H9 (cell line): ENCODE data around the gene DCDC1. TPM values are rescaled to one million over a fixed set of nuclear protein-coding genes. Genes with fewer than 3 reads are reported as not detected.
A peak's percentile ranks its signal among the peaks of the same experiment; 100 is the strongest.

ENCODE experiments used
- DNase-seq: peaks from one replicate; pipeline ENCODE4 v3.0.0-alpha.2; 2017
- H2AFZ ChIP-seq: one replicate; pipeline ENCODE4 v1.6.1; 2013; ENCODE audit warnings: mild to moderate bottlenecking, low read length, control low read depth, moderate library complexity
- H2AK5ac ChIP-seq: 2 replicates; pipeline ENCODE4 v1.6.1; 2013; ENCODE audit warnings: low read length, control low read depth, mixed read lengths; ENCODE audit not compliant: insufficient read length
- H2BK120ac ChIP-seq: one replicate; pipeline ENCODE4 v1.6.1; 2013; ENCODE audit warnings: low read depth, mild to moderate bottlenecking, low read length, control low read depth, inconsistent platforms; ENCODE audit not compliant: poor library complexity, severe bottlenecking
- H2BK12ac ChIP-seq: 2 replicates; pipeline ENCODE4 v1.6.1; 2013; ENCODE audit warnings: low read length, control low read depth, mixed read lengths, low read depth; ENCODE audit not compliant: insufficient read length
- H2BK15ac ChIP-seq: 2 replicates; pipeline ENCODE4 v1.6.1; 2013; ENCODE audit warnings: low read depth, low read length, control low read depth
- H2BK20ac ChIP-seq: one replicate; pipeline ENCODE4 v1.6.1; 2013; ENCODE audit warnings: low read depth, mild to moderate bottlenecking, low read length, control low read depth, inconsistent platforms; ENCODE audit not compliant: poor library complexity, severe bottlenecking
- H2BK5ac ChIP-seq: 2 replicates; pipeline ENCODE4 v1.6.1; 2013; ENCODE audit warnings: low read length, control low read depth, mixed read lengths; ENCODE audit not compliant: insufficient read length
- H3K14ac ChIP-seq: 2 replicates; pipeline ENCODE4 v1.6.1; 2013; ENCODE audit warnings: low read length, control low read depth; ENCODE audit not compliant: insufficient read depth
- H3K18ac ChIP-seq: 2 replicates; pipeline ENCODE4 v1.6.1; 2013; ENCODE audit warnings: low read depth, mild to moderate bottlenecking, mixed read lengths, low read length, control low read depth; ENCODE audit not compliant: insufficient read length
- H3K23ac ChIP-seq: 2 replicates; pipeline ENCODE4 v1.6.1; 2013; ENCODE audit warnings: low read length, control low read depth, mixed read lengths, low read depth; ENCODE audit not compliant: insufficient read length
- H3K23me2 ChIP-seq: 2 replicates; pipeline ENCODE4 v1.6.1; 2013; ENCODE audit warnings: low read depth, mild to moderate bottlenecking, mixed read lengths, low read length, control low read depth; ENCODE audit not compliant: insufficient read length, poor library complexity, severe bottlenecking
- H3K27ac ChIP-seq: 2 replicates; pipeline ENCODE4 v1.5.1; 2013; ENCODE audit warnings: low read length, control low read depth, mixed read lengths, low read depth; ENCODE audit not compliant: insufficient read length
- H3K27me3 ChIP-seq: 2 replicates; pipeline ENCODE4 v1.6.1; 2013; ENCODE audit warnings: low read length, control low read depth, inconsistent platforms; ENCODE audit not compliant: insufficient read depth
- H3K4ac ChIP-seq: 2 replicates; pipeline ENCODE4 v1.6.1; 2013; ENCODE audit warnings: low read depth, mild to moderate bottlenecking, control low read depth, inconsistent platforms, low read length, moderate library complexity
- H3K4me1 ChIP-seq: 2 replicates; pipeline ENCODE4 v1.6.1; 2013; ENCODE audit warnings: low read length, control low read depth, inconsistent platforms; ENCODE audit not compliant: insufficient read depth
- H3K4me2 ChIP-seq: 2 replicates; pipeline ENCODE4 v1.6.1; 2013; ENCODE audit warnings: low read length, control low read depth, mixed read lengths; ENCODE audit not compliant: insufficient read length, insufficient read depth
- H3K56ac ChIP-seq: 2 replicates; pipeline ENCODE4 v1.6.1; 2013; ENCODE audit warnings: low read depth, mild to moderate bottlenecking, mixed read lengths, low read length, control low read depth; ENCODE audit not compliant: insufficient read length
- H3K79me1 ChIP-seq: 2 replicates; pipeline ENCODE4 v1.6.1; 2013; ENCODE audit warnings: low read depth, mild to moderate bottlenecking, moderate library complexity, low read length, control low read depth, inconsistent platforms; ENCODE audit not compliant: insufficient read depth, poor library complexity, severe bottlenecking
- H3K79me2 ChIP-seq: 2 replicates; pipeline ENCODE4 v1.6.1; 2013; ENCODE audit warnings: low read length, control low read depth, inconsistent platforms; ENCODE audit not compliant: insufficient read depth
- H3K9ac ChIP-seq: 2 replicates; pipeline ENCODE4 v1.6.1; 2013; ENCODE audit warnings: low read length, control low read depth, mixed read lengths; ENCODE audit not compliant: insufficient read length; ENCODE audit errors: extremely low read depth
- H3K9me3 ChIP-seq: one replicate; pipeline ENCODE4 v1.6.1; 2013; ENCODE audit warnings: low read depth, low read length, inconsistent platforms; ENCODE audit not compliant: control insufficient read depth
- H3T11ph ChIP-seq: one replicate; pipeline ENCODE4 v1.6.1; 2013; ENCODE audit warnings: mild to moderate bottlenecking, low read length, control low read depth, inconsistent platforms
- H4K20me1 ChIP-seq: one replicate; pipeline ENCODE4 v1.6.1; 2013; ENCODE audit not compliant: control insufficient read depth, insufficient read length, insufficient read depth
- H4K5ac ChIP-seq: 2 replicates; pipeline ENCODE4 v1.6.1; 2013; ENCODE audit warnings: low read depth, mild to moderate bottlenecking, mixed read lengths, low read length, control low read depth; ENCODE audit not compliant: insufficient read length
- H4K8ac ChIP-seq: replicated peaks from 2 replicates; pipeline ENCODE4 v1.6.1; 2013; ENCODE audit warnings: low read length, control low read depth, mixed read lengths, low read depth; ENCODE audit not compliant: insufficient read length
- H4K91ac ChIP-seq: 2 replicates; pipeline ENCODE4 v1.6.1; 2013; ENCODE audit warnings: low read depth, mild to moderate bottlenecking, moderate library complexity, mixed read lengths, low read length, control low read depth; ENCODE audit not compliant: insufficient read length
- H3K27ac Mint-ChIP-seq, 3 experiments: 2 replicates in 2 of 3; 3 replicates in 1 of 3; pipeline ENCODE4 v1.8.0; 2020 to 2021; ENCODE audit warnings: mixed read lengths in 3 of 3, mild to moderate bottlenecking in 1 of 3, moderate library complexity in 1 of 3
- H3K27me3 Mint-ChIP-seq: 2 replicates; pipeline ENCODE4 v1.8.0; 2021; ENCODE audit warnings: low read depth, mild to moderate bottlenecking, moderate library complexity, mixed read lengths
- H3K36me3 Mint-ChIP-seq, 3 experiments: 2 replicates in 2 of 3; 3 replicates in 1 of 3; pipeline ENCODE4 v1.8.0; 2020 to 2021; ENCODE audit warnings: low read depth in 3 of 3, mixed read lengths in 3 of 3; ENCODE audit not compliant: insufficient read depth in 1 of 3
- H3K4me1 Mint-ChIP-seq, 2 experiments: 2 replicates each; pipeline ENCODE4 v1.8.0; 2020; ENCODE audit warnings: mixed read lengths in 2 of 2
- H3K4me3 Mint-ChIP-seq, 2 experiments: 2 replicates in 1 of 2; 3 replicates in 1 of 2; pipeline ENCODE4 v1.8.0; 2020 to 2021; ENCODE audit warnings: mild to moderate bottlenecking in 2 of 2, mixed read lengths in 2 of 2, moderate library complexity in 1 of 2
- H3K9me3 Mint-ChIP-seq, 2 experiments: 2 replicates in 1 of 2; 3 replicates in 1 of 2; pipeline ENCODE4 v1.8.0; 2020; ENCODE audit warnings: mild to moderate bottlenecking in 2 of 2, mixed read lengths in 2 of 2, moderate library complexity in 1 of 2
- WGBS: extraction: QIAGEN DNeasy Blood & Tissue Kit; methylation state at CpG from one replicate; pipeline ENCODE4 v1.1.7; 2013; ENCODE audit warnings: missing lambda C conversion rate, low lambda C conversion rate, mixed read lengths; ENCODE audit not compliant: insufficient read length; ENCODE audit errors: extremely low coverage; 5-methylcytosine and 5-hydroxymethylcytosine counted together
- long read RNA-seq: library from polyadenylated mRNA; unstranded; transcript quantifications from one replicate; pipeline ENCODE4 v2.0.0, GENCODE V29; 2020
- total RNA-seq: library from RNA; stranded (reverse); gene quantifications from 2 replicates; pipeline ENCODE4 v1.2.1, GENCODE V29; 2021
- TF ChIP-seq, protein P1 (sequence below): fragments of 200-600 bp; sonication (generic); conservative IDR thresholded peaks from 3 replicates; pipeline ENCODE4 v1.8.0; 2021; ENCODE audit warnings: antibody characterized with exemption, mild to moderate bottlenecking

Gene DCDC1, protein sequence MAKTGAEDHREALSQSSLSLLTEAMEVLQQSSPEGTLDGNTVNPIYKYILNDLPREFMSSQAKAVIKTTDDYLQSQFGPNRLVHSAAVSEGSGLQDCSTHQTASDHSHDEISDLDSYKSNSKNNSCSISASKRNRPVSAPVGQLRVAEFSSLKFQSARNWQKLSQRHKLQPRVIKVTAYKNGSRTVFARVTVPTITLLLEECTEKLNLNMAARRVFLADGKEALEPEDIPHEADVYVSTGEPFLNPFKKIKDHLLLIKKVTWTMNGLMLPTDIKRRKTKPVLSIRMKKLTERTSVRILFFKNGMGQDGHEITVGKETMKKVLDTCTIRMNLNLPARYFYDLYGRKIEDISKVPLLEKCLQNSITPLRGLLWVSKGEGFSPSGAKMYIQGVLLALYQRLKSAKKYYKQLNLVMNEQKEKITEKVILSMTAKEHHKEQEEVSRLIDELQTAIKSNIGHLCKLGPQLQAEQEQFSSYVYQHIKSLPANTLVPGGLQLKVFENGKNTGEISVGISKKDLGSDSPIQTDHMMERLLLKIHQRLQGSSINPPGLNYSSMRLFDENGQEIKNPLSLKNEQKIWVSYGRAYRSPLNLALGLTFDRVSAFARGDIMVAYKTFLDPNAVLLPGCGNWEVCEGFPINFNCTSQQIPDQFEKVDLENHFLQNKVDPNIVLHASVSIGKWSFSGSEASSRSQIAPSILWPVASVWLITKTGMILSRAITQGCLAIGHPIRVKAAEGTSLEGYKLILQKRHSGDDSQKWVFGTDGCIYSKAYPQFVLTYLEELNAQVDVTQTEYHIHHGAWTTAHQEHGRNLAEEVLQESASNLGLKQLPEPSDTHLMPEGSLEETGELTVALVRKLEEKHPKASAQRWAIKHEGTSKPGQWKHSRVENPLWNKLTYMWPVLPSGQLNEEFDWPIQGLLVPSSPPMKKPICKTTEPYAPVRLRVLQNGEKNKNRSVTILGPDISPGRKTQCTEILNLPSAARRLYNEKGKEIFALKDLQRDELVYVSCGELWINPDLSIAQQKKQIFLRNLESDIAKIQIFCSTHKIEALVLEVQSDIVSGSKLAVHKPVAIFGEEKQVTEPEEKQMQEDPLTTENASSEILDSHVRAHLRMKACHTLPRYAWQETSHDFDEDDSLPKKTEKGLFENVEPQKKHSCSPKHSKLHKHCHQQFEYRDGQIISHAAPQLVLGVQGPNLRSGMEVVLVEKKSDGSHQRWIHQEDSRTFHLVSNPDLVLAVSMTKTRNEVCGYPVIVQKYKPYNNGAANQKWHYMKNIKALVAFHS (N-terminal part only)
- 0.09 and 0.22 TPM in 2 replicates for total RNA-seq
- long read RNA-seq, partial matches to known transcripts = 1 of 3 reads
- long read RNA-seq, other reads (novel, unspliced or antisense) = 2 of 3 reads

DNA sequence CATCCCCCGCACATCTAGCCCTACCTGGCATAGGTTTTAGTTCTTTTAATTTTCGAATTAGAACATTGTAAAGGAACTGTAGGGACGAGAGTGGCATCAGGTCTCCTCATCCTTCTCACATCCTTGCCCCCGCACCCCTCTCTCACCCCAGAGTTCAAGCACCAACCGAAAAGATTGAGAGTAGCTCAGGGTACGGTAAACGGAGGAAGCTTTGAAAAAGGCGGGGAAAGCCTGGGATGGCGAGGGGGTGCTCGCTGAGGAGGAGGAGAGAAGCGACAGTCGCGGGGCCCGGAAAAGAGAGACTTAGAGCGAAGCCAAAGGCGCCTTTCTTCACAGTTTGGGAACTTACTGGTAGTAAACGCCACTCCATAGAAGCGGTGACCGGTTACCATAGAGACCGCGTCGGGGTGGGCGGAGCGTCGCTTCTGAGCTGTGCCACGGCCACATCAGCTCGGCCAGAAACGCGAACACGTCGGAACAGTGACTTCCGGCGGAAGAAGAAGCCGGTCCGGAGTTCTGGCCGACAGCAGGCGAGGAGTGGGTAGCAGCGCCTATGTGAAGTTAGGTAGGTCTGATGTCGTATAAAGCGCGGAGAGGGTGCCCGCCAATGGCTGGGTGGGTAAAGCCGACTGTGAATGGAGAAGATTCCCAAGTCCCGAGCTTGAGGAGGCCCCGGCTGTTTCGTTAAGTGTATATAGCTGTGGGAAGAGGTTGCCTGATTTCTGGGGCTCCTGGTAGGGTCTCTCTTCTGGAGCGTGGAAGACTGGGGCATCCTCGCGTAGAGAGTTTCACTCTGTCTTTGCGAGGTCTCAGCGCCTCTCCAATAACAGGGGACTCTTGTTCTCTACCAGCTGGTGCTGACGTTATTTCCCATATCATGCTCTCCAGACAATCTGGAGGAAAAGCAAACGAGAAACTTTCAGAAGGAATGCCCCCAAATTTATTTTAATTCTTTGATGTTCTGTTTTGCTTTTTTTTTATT lies at the start of gene DCDC1, which contains the start of gene DNAJC24:
DCDC1 (minus strand) TSS at position 392 of the 982 bp plus-strand sequence. CDS start 41,459 bp downstream, outside the sequence.
DNAJC24 (plus strand) TSS at position 513 of the 982 bp plus-strand sequence. CDS start 889 bp downstream, outside the sequence.
- H3K56ac ChIP-seq = no peak within 1 kb of the TSS
- Mint-ChIP-seq H3K27ac (peak within 1 kb of the TSS; percentile 63 to 97 (median 87)), H3K9me3 (no peaks in the 10 kb centered on the region; a peak in 1 of 5 replicates), H3K4me1 (peaks cover 5 to 14% of the 10 kb centered on the region in 2 experiments), H3K4me3 (peak within 1 kb of the TSS; percentile 88 to 95), H3K27me3 (peaks cover 2% of the 10 kb centered on the region; the same call in 1 of the 2 replicates), H3K36me3 (peaks cover 0 to 4% (median 0%) of the 10 kb centered on the region in 3 experiments; a peak in 1 of 7 replicates)
- H2BK120ac ChIP-seq = no peak within 1 kb of the TSS
- H3K4me1 ChIP-seq = no peaks in the 10 kb centered on the region
- H4K20me1 ChIP-seq = no peaks in the 10 kb centered on the region
- H3K23ac ChIP-seq = no peak within 1 kb of the TSS
- H2AK5ac ChIP-seq = no peak within 1 kb of the TSS
- H3K4ac ChIP-seq = no peak within 1 kb of the TSS
- H3K14ac ChIP-seq = peak within 1 kb of the TSS; percentile 85; the same call in 1 of the 2 replicates
- no peak within 1 kb of the TSS for H2BK15ac ChIP-seq
- H4K8ac ChIP-seq = no peak within 1 kb of the TSS
- H3K27ac ChIP-seq = no peak within 1 kb of the TSS
- no peaks in the 10 kb centered on the region for H3K79me2 ChIP-seq
- H3K23me2 ChIP-seq = peaks cover 11% of the 10 kb centered on the region
- no peaks in the 10 kb centered on the region for H3K79me1 ChIP-seq
- no peak within 1 kb of the TSS for H3K18ac ChIP-seq
- H2BK20ac ChIP-seq = no peak within 1 kb of the TSS
- WGBS = no CpG with 5 or more reads among the region's 53 CpGs
- no peak within 1 kb of the TSS for H2BK12ac ChIP-seq
- TF ChIP-seq, protein P1, sequence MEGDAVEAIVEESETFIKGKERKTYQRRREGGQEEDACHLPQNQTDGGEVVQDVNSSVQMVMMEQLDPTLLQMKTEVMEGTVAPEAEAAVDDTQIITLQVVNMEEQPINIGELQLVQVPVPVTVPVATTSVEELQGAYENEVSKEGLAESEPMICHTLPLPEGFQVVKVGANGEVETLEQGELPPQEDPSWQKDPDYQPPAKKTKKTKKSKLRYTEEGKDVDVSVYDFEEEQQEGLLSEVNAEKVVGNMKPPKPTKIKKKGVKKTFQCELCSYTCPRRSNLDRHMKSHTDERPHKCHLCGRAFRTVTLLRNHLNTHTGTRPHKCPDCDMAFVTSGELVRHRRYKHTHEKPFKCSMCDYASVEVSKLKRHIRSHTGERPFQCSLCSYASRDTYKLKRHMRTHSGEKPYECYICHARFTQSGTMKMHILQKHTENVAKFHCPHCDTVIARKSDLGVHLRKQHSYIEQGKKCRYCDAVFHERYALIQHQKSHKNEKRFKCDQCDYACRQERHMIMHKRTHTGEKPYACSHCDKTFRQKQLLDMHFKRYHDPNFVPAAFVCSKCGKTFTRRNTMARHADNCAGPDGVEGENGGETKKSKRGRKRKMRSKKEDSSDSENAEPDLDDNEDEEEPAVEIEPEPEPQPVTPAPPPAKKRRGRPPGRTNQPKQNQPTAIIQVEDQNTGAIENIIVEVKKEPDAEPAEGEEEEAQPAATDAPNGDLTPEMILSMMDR = no peak
- peak; percentile 96 for DNase-seq
- H3K9me3 ChIP-seq = no peaks in the 10 kb centered on the region
- peak within 1 kb of the TSS; percentile 70 for H2AFZ ChIP-seq
- H3K4me2 ChIP-seq = peak within 1 kb of the TSS; percentile 75
- no peak within 1 kb of the TSS for H3T11ph ChIP-seq
- no peak within 1 kb of the TSS for H2BK5ac ChIP-seq
- no peak within 1 kb of the TSS for H4K5ac ChIP-seq
- H3K27me3 ChIP-seq = no peaks in the 10 kb centered on the region
- peak within 1 kb of the TSS; percentile 88 for H3K9ac ChIP-seq
- no peak within 1 kb of the TSS for H4K91ac ChIP-seq
